Measurements from ENCODE around the gene TAS1R3.

GRCh38 chr1:1364266-1364665 is 33.2 kb downstream of the TAS1R3 start:
- TF ChIP-seq, protein P1, sequence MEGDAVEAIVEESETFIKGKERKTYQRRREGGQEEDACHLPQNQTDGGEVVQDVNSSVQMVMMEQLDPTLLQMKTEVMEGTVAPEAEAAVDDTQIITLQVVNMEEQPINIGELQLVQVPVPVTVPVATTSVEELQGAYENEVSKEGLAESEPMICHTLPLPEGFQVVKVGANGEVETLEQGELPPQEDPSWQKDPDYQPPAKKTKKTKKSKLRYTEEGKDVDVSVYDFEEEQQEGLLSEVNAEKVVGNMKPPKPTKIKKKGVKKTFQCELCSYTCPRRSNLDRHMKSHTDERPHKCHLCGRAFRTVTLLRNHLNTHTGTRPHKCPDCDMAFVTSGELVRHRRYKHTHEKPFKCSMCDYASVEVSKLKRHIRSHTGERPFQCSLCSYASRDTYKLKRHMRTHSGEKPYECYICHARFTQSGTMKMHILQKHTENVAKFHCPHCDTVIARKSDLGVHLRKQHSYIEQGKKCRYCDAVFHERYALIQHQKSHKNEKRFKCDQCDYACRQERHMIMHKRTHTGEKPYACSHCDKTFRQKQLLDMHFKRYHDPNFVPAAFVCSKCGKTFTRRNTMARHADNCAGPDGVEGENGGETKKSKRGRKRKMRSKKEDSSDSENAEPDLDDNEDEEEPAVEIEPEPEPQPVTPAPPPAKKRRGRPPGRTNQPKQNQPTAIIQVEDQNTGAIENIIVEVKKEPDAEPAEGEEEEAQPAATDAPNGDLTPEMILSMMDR (conservative IDR thresholded peaks at IDR 0.05; ENCODE audit: low read depth, low read length): no peak
- TF ChIP-seq BHLHE40 (IDR thresholded peaks at IDR 0.05; ENCODE audit: low read depth, low read length) (no peak), POLR2A (IDR thresholded peaks at IDR 0.05; ENCODE audit: low read depth, low read length) (no peak), CEBPB (IDR thresholded peaks at IDR 0.05; ENCODE audit: low read depth, low read length) (no peak), RFX5 (IDR thresholded peaks at IDR 0.05; ENCODE audit: low read depth, low read length) (no peak), MAZ (IDR thresholded peaks at IDR 0.05; ENCODE audit: borderline replicate concordance, low read depth, low read length) (no peak), FOS (IDR thresholded peaks at IDR 0.05; ENCODE audit: low read depth, low read length) (no peak), SMC3 (IDR thresholded peaks at IDR 0.05; ENCODE audit: low read depth, low read length) (no peak), MAFK (IDR thresholded peaks at IDR 0.05; ENCODE audit: low read depth, low read length) (no peak), MXI1 (IDR thresholded peaks at IDR 0.05; ENCODE audit: borderline replicate concordance, low read depth, low read length) (no peak), RAD21 (IDR thresholded peaks at IDR 0.05; ENCODE audit: low read length) (no peak), CHD1 (IDR thresholded peaks at IDR 0.05; ENCODE audit: low read depth, low read length) (no peak)
- TF ChIP-seq, protein P2, sequence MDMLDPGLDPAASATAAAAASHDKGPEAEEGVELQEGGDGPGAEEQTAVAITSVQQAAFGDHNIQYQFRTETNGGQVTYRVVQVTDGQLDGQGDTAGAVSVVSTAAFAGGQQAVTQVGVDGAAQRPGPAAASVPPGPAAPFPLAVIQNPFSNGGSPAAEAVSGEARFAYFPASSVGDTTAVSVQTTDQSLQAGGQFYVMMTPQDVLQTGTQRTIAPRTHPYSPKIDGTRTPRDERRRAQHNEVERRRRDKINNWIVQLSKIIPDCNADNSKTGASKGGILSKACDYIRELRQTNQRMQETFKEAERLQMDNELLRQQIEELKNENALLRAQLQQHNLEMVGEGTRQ (IDR thresholded peaks at IDR 0.05; ENCODE audit: low read depth, low read length): no peak
